HL-60 (cell line): ENCODE measurements around the gene CACNA1D.

ENCODE experiments used
- CTCF ChIP-seq: IDR thresholded peaks from one replicate; pipeline ENCODE4 v1.5.1; 2011; ENCODE audit warnings: low read length, control low read depth, inconsistent platforms; ENCODE audit not compliant: insufficient read depth
- POLR2AphosphoS5 ChIP-seq: IDR thresholded peaks from 2 replicates; pipeline ENCODE4 v1.6.1; 2012; ENCODE audit warnings: low read depth

GRCh38 chr3:53845881-53846133 lies 351.4 kb downstream of the CACNA1D start:
- TF ChIP-seq POLR2AphosphoS5 (no peak), CTCF (no peak)
